ENCODE measurements around the gene HOPX. TPM values are rescaled to one million over a fixed set of nuclear protein-coding genes. Genes with fewer than 3 reads are reported as not detected.
"Not testable (repeated sequence)": the region's sequence is repeated elsewhere in the genome, so short reads cannot be mapped to it uniquely, and the experiment has no call there.

HOPX gene
- total and polyA plus RNA-seq, 2 of the 4 experiments (the other 2 are of a cell fraction), result 1.3 to 1.7 TPM

DNA sequence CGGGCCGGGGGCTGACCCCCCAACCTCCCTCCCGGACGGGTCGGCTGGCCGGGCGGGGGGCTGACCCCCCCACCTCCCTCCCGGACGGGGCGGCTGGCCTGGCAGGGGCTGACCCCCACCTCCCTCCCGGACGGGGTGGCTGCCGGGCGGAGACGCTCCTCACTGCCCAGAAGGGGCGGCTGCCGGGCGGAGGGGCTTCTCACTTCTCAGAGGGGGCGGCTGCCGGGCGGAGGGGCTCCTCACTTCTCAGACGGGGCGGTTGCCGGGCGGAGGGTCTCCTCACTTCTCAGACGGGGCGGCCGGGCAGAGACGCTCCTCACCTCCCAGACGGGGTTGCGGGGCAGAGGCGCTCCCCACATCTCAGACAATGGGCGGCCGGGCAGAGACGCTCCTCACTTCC is 12.4 kb upstream of the HOPX start:
- CTCF ChIA-PET; dilution Hi-C loops (cut with HindIII; ENCODE audit: low sequenced_read_pairs, unreplicated experiment); H2AFZ ChIP-seq (replicated peaks; ENCODE audit: low read length, poor library complexity); H4K8ac ChIP-seq (ENCODE audit: low read depth in 2 of 2, low read length in 2 of 2); H2BK20ac ChIP-seq (ENCODE audit: low read depth, low read length); H3K4me3 ChIP-seq (ENCODE audit: insufficient read depth, low read depth, low read length); H3K14ac ChIP-seq (replicated peaks; ENCODE audit: low read depth, low read length); H3K18ac ChIP-seq (ENCODE audit: low read depth, low read length); intact Hi-C loops (cut with micrococcal nuclease); H3K56ac ChIP-seq (ENCODE audit: extremely low read depth, insufficient read depth, low read length); H4K5ac ChIP-seq (ENCODE audit: low read depth, low read length); in situ Hi-C loops (cut with MboI; ENCODE audit: low sequenced_read_pairs); H2AK9ac ChIP-seq (replicated peaks; ENCODE audit: low read depth, low read length, poor library complexity); POLR2A ChIA-PET (ENCODE audit: unreplicated experiment); H3K9me3 ChIP-seq (ENCODE audit: control insufficient read depth, insufficient read depth, low read length); DNase-seq; H3K79me1 ChIP-seq (ENCODE audit: low read depth in 1 of 2, low read length in 2 of 2); H2BK120ac ChIP-seq (ENCODE audit: low read depth, low read length); ATAC-seq (ENCODE audit: low read depth); H4K20me1 ChIP-seq (ENCODE audit: insufficient read depth, low read length); H3K4me1 ChIP-seq (ENCODE audit: control insufficient read depth, insufficient read depth, low read length); H3K27ac ChIP-seq (ENCODE audit: insufficient read depth, low read length); H2AK5ac ChIP-seq (ENCODE audit: low read depth, low read length); H2BK5ac ChIP-seq (ENCODE audit: low read depth, low read length, poor library complexity, severe bottlenecking); H4K91ac ChIP-seq (ENCODE audit: insufficient read depth, low read depth, low read length); H3K9me1 ChIP-seq (ENCODE audit: insufficient read depth, low read length); H3K23ac ChIP-seq (ENCODE audit: low read depth, low read length); H3K9ac ChIP-seq (ENCODE audit: low read depth, low read length); H2BK15ac ChIP-seq (ENCODE audit: low read depth, low read length); BruUV-seq (replicated peaks); H3K4me2 ChIP-seq (ENCODE audit: low read depth, low read length); H3K4ac ChIP-seq (ENCODE audit: low read depth, low read length); H3K36me3 ChIP-seq (ENCODE audit: control insufficient read depth, insufficient read depth, low read length): not testable (repeated sequence)
- WGBS, 2 experiments (ENCODE audit: extremely low coverage in 2 of 2, insufficient read length in 1 of 2), result 100% methylated on average over 3 of the region's 35 CpGs; no CpG with 5 or more reads in 1 of the 2 experiments
- H3K27me3 ChIP-seq (ENCODE audit: control insufficient read depth, insufficient read depth, low read length), result peaks cover 32% of the 10 kb centered on the region
